ENCODE results near the gene CFD. TPM values are rescaled to one million over a fixed set of nuclear protein-coding genes. Genes with fewer than 3 reads are reported as not detected.
"Not testable (repeated sequence)": the region's sequence is repeated elsewhere in the genome, so short reads cannot be mapped to it uniquely, and the experiment has no call there.

CFD gene
- total and polyA plus RNA-seq, 2 experiments from 2014 or later = 3.2 to 5.2 TPM

GRCh38 chr19:831407-832369 lies 27.8 kb upstream of the CFD start:
- H3K9ac ChIP-seq = no peak overlapping the region
- no peaks in the 10 kb centered on the region for H3K36me3 ChIP-seq (ENCODE audit: low read depth)
- no peak overlapping the region for H3K4me3 ChIP-seq
- H3K27me3 ChIP-seq (replicated peaks; ENCODE audit: insufficient read depth) = peaks cover 12% of the 10 kb centered on the region; the same call in 1 of the 2 replicates
- no peaks in the 10 kb centered on the region for H3K9me2 ChIP-seq (ENCODE audit: insufficient read depth)
- H3K9me3 ChIP-seq (ENCODE audit: low read depth) = no peaks in the 10 kb centered on the region
- TF ChIP-seq EZH2phosphoT487 (IDR thresholded peaks at IDR 0.05; ENCODE audit: insufficient read depth, low read depth) = no peak
- TF ChIP-seq EZH2 (IDR thresholded peaks at IDR 0.05; ENCODE audit: insufficient read depth, poor library complexity, severe bottlenecking) = no peak
- H3K27ac ChIP-seq = no peak overlapping the region
- H4K20me1 ChIP-seq (ENCODE audit: insufficient read depth) = no peaks in the 10 kb centered on the region
- no peak overlapping the region for H3K4me2 ChIP-seq (ENCODE audit: unreplicated experiment)
- no peak overlapping the region for H2AFZ ChIP-seq
- no peaks in the 10 kb centered on the region for H3F3A ChIP-seq (ENCODE audit: insufficient read depth)
- no peaks in the 10 kb centered on the region for H3K4me1 ChIP-seq (ENCODE audit: insufficient read depth)
- 76 to 77% methylated on average over 25 to 38 of the region's 38 CpGs for WGBS, 2 experiments (ENCODE audit: low coverage in 1 of 2, low lambda C conversion rate in 2 of 2, missing lambda C conversion rate in 2 of 2)
- no peaks in the 10 kb centered on the region for H3K79me2 ChIP-seq (ENCODE audit: insufficient read depth)
- DNase-seq = no peak
- in situ Hi-C loops (cut with MboI) = no loop called here

- Histone ChIP-seq H3K27me3 (replicated peaks; ENCODE audit: insufficient read depth) (peaks cover 12% of the 10 kb centered on the region; the same call in 1 of the 2 replicates), H3K9me3 (ENCODE audit: low read depth) (no peaks in the 10 kb centered on the region), H3K27ac (no peak overlapping the region), H3K36me3 (ENCODE audit: low read depth) (no peaks in the 10 kb centered on the region), H3K9ac (no peak overlapping the region), H3K79me2 (ENCODE audit: insufficient read depth) (no peaks in the 10 kb centered on the region), H3K4me1 (ENCODE audit: insufficient read depth) (no peaks in the 10 kb centered on the region), H2AFZ (no peak overlapping the region), H3K9me2 (ENCODE audit: insufficient read depth) (no peaks in the 10 kb centered on the region), H4K20me1 (ENCODE audit: insufficient read depth) (no peaks in the 10 kb centered on the region), H3K4me3 (no peak overlapping the region), H3F3A (ENCODE audit: insufficient read depth) (no peaks in the 10 kb centered on the region), H3K4me2 (ENCODE audit: unreplicated experiment) (no peak overlapping the region)
- no peak for DNase-seq
- TF ChIP-seq EZH2 (IDR thresholded peaks at IDR 0.05; ENCODE audit: insufficient read depth, poor library complexity, severe bottlenecking) (no peak), EZH2phosphoT487 (IDR thresholded peaks at IDR 0.05; ENCODE audit: insufficient read depth, low read depth) (no peak)
- WGBS, 2 experiments (ENCODE audit: low coverage in 1 of 2, low lambda C conversion rate in 2 of 2, missing lambda C conversion rate in 2 of 2) = 76 to 77% methylated on average over 20 to 24 of the region's 24 CpGs
- in situ Hi-C loops (cut with MboI) = no loop called here
These were observed 25.2 kb upstream of the CFD start for GRCh38 chr19:834216-834615.

- WGBS, 2 experiments (ENCODE audit: low coverage in 1 of 2, low lambda C conversion rate in 2 of 2, missing lambda C conversion rate in 2 of 2) = 21 to 53% methylated on average over 9 to 36 of the region's 36 CpGs
- no peaks in the 10 kb centered on the region for H3K79me2 ChIP-seq (ENCODE audit: insufficient read depth)
- H3F3A ChIP-seq (ENCODE audit: insufficient read depth) = no peaks in the 10 kb centered on the region
- no peak overlapping the region for H2AFZ ChIP-seq
- in situ Hi-C loops (cut with MboI) = no loop called here
- H3K4me1 ChIP-seq (ENCODE audit: insufficient read depth) = no peaks in the 10 kb centered on the region
- H3K9ac ChIP-seq = no peak overlapping the region
- H3K36me3 ChIP-seq (ENCODE audit: low read depth) = no peaks in the 10 kb centered on the region
- H3K9me3 ChIP-seq (ENCODE audit: low read depth) = no peaks in the 10 kb centered on the region
- no peak overlapping the region for H3K4me3 ChIP-seq
- H4K20me1 ChIP-seq (ENCODE audit: insufficient read depth) = no peaks in the 10 kb centered on the region
- H3K4me2 ChIP-seq (ENCODE audit: unreplicated experiment) = no peak overlapping the region
- H3K27ac ChIP-seq = no peak overlapping the region
- peaks cover 12% of the 10 kb centered on the region; the same call in 1 of the 2 replicates for H3K27me3 ChIP-seq (replicated peaks; ENCODE audit: insufficient read depth)
- no peaks in the 10 kb centered on the region for H3K9me2 ChIP-seq (ENCODE audit: insufficient read depth)
- TF ChIP-seq EZH2phosphoT487 (IDR thresholded peaks at IDR 0.05; ENCODE audit: insufficient read depth, low read depth) (no peak), EZH2 (IDR thresholded peaks at IDR 0.05; ENCODE audit: insufficient read depth, poor library complexity, severe bottlenecking) (no peak)
- no peak for DNase-seq
These were observed 24.2 kb upstream of the CFD start for GRCh38 chr19:835210-835810.

- H3K9me2 ChIP-seq (ENCODE audit: insufficient read depth) = no peaks in the 10 kb centered on the region
- no peak within 1 kb of the TSS for H3K9ac ChIP-seq
- peaks cover 36% of the 10 kb centered on the region for H3K27me3 ChIP-seq (replicated peaks; ENCODE audit: insufficient read depth)
- H4K20me1 ChIP-seq (ENCODE audit: insufficient read depth) = no peaks in the 10 kb centered on the region
- no peaks in the 10 kb centered on the region for H3K4me1 ChIP-seq (ENCODE audit: insufficient read depth)
- no peak within 1 kb of the TSS for H3K4me2 ChIP-seq (ENCODE audit: unreplicated experiment)
- no peaks in the 10 kb centered on the region for H3F3A ChIP-seq (ENCODE audit: insufficient read depth)
- H3K4me3 ChIP-seq = no peak within 1 kb of the TSS
- no peak within 1 kb of the TSS for H2AFZ ChIP-seq
- 70 to 78% methylated on average over 22 to 24 of the region's 24 CpGs for WGBS, 2 experiments (ENCODE audit: low coverage in 1 of 2, low lambda C conversion rate in 2 of 2, missing lambda C conversion rate in 2 of 2)
- no peak for TF ChIP-seq EZH2 (IDR thresholded peaks at IDR 0.05; ENCODE audit: insufficient read depth, poor library complexity, severe bottlenecking)
- no peak for TF ChIP-seq EZH2phosphoT487 (IDR thresholded peaks at IDR 0.05; ENCODE audit: insufficient read depth, low read depth)
- H3K27ac ChIP-seq = no peak within 1 kb of the TSS
- no peaks in the 10 kb centered on the region for H3K36me3 ChIP-seq (ENCODE audit: low read depth)
- in situ Hi-C loops (cut with MboI) = no loop called here
- no peak for DNase-seq
- H3K9me3 ChIP-seq (ENCODE audit: low read depth) = no peaks in the 10 kb centered on the region
- H3K79me2 ChIP-seq (ENCODE audit: insufficient read depth) = no peaks in the 10 kb centered on the region
These were observed 18.8 kb upstream of the CFD start, which contains the start of gene PRTN3 for GRCh38 chr19:840519-841206. PRTN3 (plus strand) TSS chr19:840999; CDS start chr19:841009, 10 bp downstream.

GRCh38 chr19:842802-843179 lies 16.7 kb upstream of the CFD start:
- H3K27me3 ChIP-seq (replicated peaks; ENCODE audit: insufficient read depth) = peaks cover 43% of the 10 kb centered on the region
- DNase-seq; H3K79me2 ChIP-seq (ENCODE audit: insufficient read depth); H3K9me3 ChIP-seq (ENCODE audit: low read depth); H3K36me3 ChIP-seq (ENCODE audit: low read depth); H3K4me1 ChIP-seq (ENCODE audit: insufficient read depth); H3K9ac ChIP-seq; H3F3A ChIP-seq (ENCODE audit: insufficient read depth); H2AFZ ChIP-seq; H3K4me3 ChIP-seq; H3K4me2 ChIP-seq (ENCODE audit: unreplicated experiment); H4K20me1 ChIP-seq (ENCODE audit: insufficient read depth); H3K9me2 ChIP-seq (ENCODE audit: insufficient read depth); H3K27ac ChIP-seq; in situ Hi-C loops (cut with MboI): not testable (repeated sequence)
- 66 to 70% methylated on average over 7 of the region's 7 CpGs for WGBS, 2 experiments (ENCODE audit: low coverage in 1 of 2, low lambda C conversion rate in 2 of 2, missing lambda C conversion rate in 2 of 2)

All from GM23248 (cell line).